Measurements from ENCODE around the gene H1-8.

The H1-8 gene

GRCh38 chr3:129560269-129560787 is 17.4 kb downstream of the H1-8 start:
- no peaks in the 10 kb centered on the region for H3K9me3 ChIP-seq (ENCODE audit: control insufficient read depth, insufficient read depth, low read length)
- H3K27me3 ChIP-seq (ENCODE audit: control insufficient read depth, insufficient read depth, low read length): no peaks in the 10 kb centered on the region
- H3K4me3 ChIP-seq (ENCODE audit: low read depth, low read length): no peak overlapping the region
- H3K36me3 ChIP-seq (ENCODE audit: control insufficient read depth, insufficient read depth, low read length): peaks cover 3% of the 10 kb centered on the region
- H3K4me1 ChIP-seq (ENCODE audit: control insufficient read depth, insufficient read depth, low read length): peaks cover 6% of the 10 kb centered on the region
- no peak overlapping the region for H3K9ac ChIP-seq (ENCODE audit: low read depth, low read length)

GRCh38 chr3:129560911-129561594 is 18.1 kb downstream of the H1-8 start:
- peaks cover 6% of the 10 kb centered on the region for H3K4me1 ChIP-seq (ENCODE audit: control insufficient read depth, insufficient read depth, low read length)

GRCh38 chr3:129561619-129562248 is 18.8 kb downstream of the H1-8 start:
- Histone ChIP-seq H3K4me3 (ENCODE audit: low read depth, low read length) (no peak overlapping the region), H3K27me3 (ENCODE audit: control insufficient read depth, insufficient read depth, low read length) (no peaks in the 10 kb centered on the region), H3K9me3 (ENCODE audit: control insufficient read depth, insufficient read depth, low read length) (no peaks in the 10 kb centered on the region), H3K9ac (ENCODE audit: low read depth, low read length) (no peak overlapping the region), H3K4me1 (ENCODE audit: control insufficient read depth, insufficient read depth, low read length) (peaks cover 6% of the 10 kb centered on the region), H3K36me3 (ENCODE audit: control insufficient read depth, insufficient read depth, low read length) (peaks cover 9% of the 10 kb centered on the region)

More at GRCh38 chr3:129560911-129561594, 18.1 kb downstream of the H1-8 start:
- H3K36me3 ChIP-seq (ENCODE audit: control insufficient read depth, insufficient read depth, low read length): peaks cover 9% of the 10 kb centered on the region
- H3K9me3 ChIP-seq (ENCODE audit: control insufficient read depth, insufficient read depth, low read length): no peaks in the 10 kb centered on the region
- no peak overlapping the region for H3K4me3 ChIP-seq (ENCODE audit: low read depth, low read length)
- no peak overlapping the region for H3K9ac ChIP-seq (ENCODE audit: low read depth, low read length)
- no peaks in the 10 kb centered on the region for H3K27me3 ChIP-seq (ENCODE audit: control insufficient read depth, insufficient read depth, low read length)

GRCh38 chr3:129562803-129563202 is 19.8 kb downstream of the H1-8 start:
- no peaks in the 10 kb centered on the region for H3K9me3 ChIP-seq (ENCODE audit: control insufficient read depth, insufficient read depth, low read length)
- H3K4me1 ChIP-seq (ENCODE audit: control insufficient read depth, insufficient read depth, low read length): peaks cover 2% of the 10 kb centered on the region
- no peak overlapping the region for H3K4me3 ChIP-seq (ENCODE audit: low read depth, low read length)
- H3K27me3 ChIP-seq (ENCODE audit: control insufficient read depth, insufficient read depth, low read length): no peaks in the 10 kb centered on the region
- H3K36me3 ChIP-seq (ENCODE audit: control insufficient read depth, insufficient read depth, low read length): peaks cover 9% of the 10 kb centered on the region
- no peak overlapping the region for H3K9ac ChIP-seq (ENCODE audit: low read depth, low read length)

- Histone ChIP-seq H3K9ac (ENCODE audit: low read depth, low read length) (no peak overlapping the region), H3K27me3 (ENCODE audit: control insufficient read depth, insufficient read depth, low read length) (no peaks in the 10 kb centered on the region), H3K36me3 (ENCODE audit: control insufficient read depth, insufficient read depth, low read length) (peaks cover 9% of the 10 kb centered on the region), H3K9me3 (ENCODE audit: control insufficient read depth, insufficient read depth, low read length) (no peaks in the 10 kb centered on the region), H3K4me3 (ENCODE audit: low read depth, low read length) (no peak overlapping the region), H3K4me1 (ENCODE audit: control insufficient read depth, insufficient read depth, low read length) (peaks cover 2% of the 10 kb centered on the region)
Observed at GRCh38 chr3:129563332-129563731, 20.4 kb downstream of the H1-8 start.

GRCh38 chr3:129563850-129564535 is 21.0 kb downstream of the H1-8 start:
- H3K36me3 ChIP-seq (ENCODE audit: control insufficient read depth, insufficient read depth, low read length): peaks cover 9% of the 10 kb centered on the region

GRCh38 chr3:129564981-129565644 is 22.1 kb downstream of the H1-8 start:
- Histone ChIP-seq H3K4me3 (ENCODE audit: low read depth, low read length) (no peak overlapping the region), H3K4me1 (ENCODE audit: control insufficient read depth, insufficient read depth, low read length) (peaks cover 2% of the 10 kb centered on the region), H3K36me3 (ENCODE audit: control insufficient read depth, insufficient read depth, low read length) (peaks cover 14% of the 10 kb centered on the region), H3K9ac (ENCODE audit: low read depth, low read length) (no peak overlapping the region), H3K9me3 (ENCODE audit: control insufficient read depth, insufficient read depth, low read length) (no peaks in the 10 kb centered on the region), H3K27me3 (ENCODE audit: control insufficient read depth, insufficient read depth, low read length) (no peaks in the 10 kb centered on the region)

More at GRCh38 chr3:129563850-129564535, 21.0 kb downstream of the H1-8 start:
- Histone ChIP-seq H3K4me3 (ENCODE audit: low read depth, low read length) (no peak overlapping the region), H3K4me1 (ENCODE audit: control insufficient read depth, insufficient read depth, low read length) (peaks cover 2% of the 10 kb centered on the region), H3K27me3 (ENCODE audit: control insufficient read depth, insufficient read depth, low read length) (no peaks in the 10 kb centered on the region), H3K9me3 (ENCODE audit: control insufficient read depth, insufficient read depth, low read length) (no peaks in the 10 kb centered on the region), H3K9ac (ENCODE audit: low read depth, low read length) (no peak overlapping the region)

GRCh38 chr3:129565902-129566301 is 22.9 kb downstream of the H1-8 start:
- Histone ChIP-seq H3K9me3 (ENCODE audit: control insufficient read depth, insufficient read depth, low read length) (no peaks in the 10 kb centered on the region), H3K4me3 (ENCODE audit: low read depth, low read length) (no peak overlapping the region), H3K27me3 (ENCODE audit: control insufficient read depth, insufficient read depth, low read length) (no peaks in the 10 kb centered on the region), H3K9ac (ENCODE audit: low read depth, low read length) (no peak overlapping the region), H3K36me3 (ENCODE audit: control insufficient read depth, insufficient read depth, low read length) (peaks cover 17% of the 10 kb centered on the region), H3K4me1 (ENCODE audit: control insufficient read depth, insufficient read depth, low read length) (no peaks in the 10 kb centered on the region)

- Histone ChIP-seq H3K27me3 (ENCODE audit: control insufficient read depth, insufficient read depth, low read length) (no peaks in the 10 kb centered on the region), H3K4me1 (ENCODE audit: control insufficient read depth, insufficient read depth, low read length) (no peaks in the 10 kb centered on the region), H3K4me3 (ENCODE audit: low read depth, low read length) (no peak overlapping the region), H3K9me3 (ENCODE audit: control insufficient read depth, insufficient read depth, low read length) (no peaks in the 10 kb centered on the region), H3K9ac (ENCODE audit: low read depth, low read length) (no peak overlapping the region), H3K36me3 (ENCODE audit: control insufficient read depth, insufficient read depth, low read length) (peaks cover 17% of the 10 kb centered on the region)
Observed at GRCh38 chr3:129567176-129567705, 24.3 kb downstream of the H1-8 start.

GRCh38 chr3:129567939-129568338 is 25.0 kb downstream of the H1-8 start:
- H3K36me3 ChIP-seq (ENCODE audit: control insufficient read depth, insufficient read depth, low read length): peaks cover 17% of the 10 kb centered on the region
- H3K9ac ChIP-seq (ENCODE audit: low read depth, low read length): no peak overlapping the region

GRCh38 chr3:129569856-129570255 is 26.9 kb downstream of the H1-8 start:
- Histone ChIP-seq H3K9ac (ENCODE audit: low read depth, low read length) (no peak overlapping the region), H3K9me3 (ENCODE audit: control insufficient read depth, insufficient read depth, low read length) (no peaks in the 10 kb centered on the region), H3K4me1 (ENCODE audit: control insufficient read depth, insufficient read depth, low read length) (no peaks in the 10 kb centered on the region), H3K4me3 (ENCODE audit: low read depth, low read length) (no peak overlapping the region), H3K36me3 (ENCODE audit: control insufficient read depth, insufficient read depth, low read length) (peaks cover 25% of the 10 kb centered on the region), H3K27me3 (ENCODE audit: control insufficient read depth, insufficient read depth, low read length) (no peaks in the 10 kb centered on the region)

More at GRCh38 chr3:129567939-129568338, 25.0 kb downstream of the H1-8 start:
- no peaks in the 10 kb centered on the region for H3K4me1 ChIP-seq (ENCODE audit: control insufficient read depth, insufficient read depth, low read length)
- H3K27me3 ChIP-seq (ENCODE audit: control insufficient read depth, insufficient read depth, low read length): no peaks in the 10 kb centered on the region
- no peak overlapping the region for H3K4me3 ChIP-seq (ENCODE audit: low read depth, low read length)
- H3K9me3 ChIP-seq (ENCODE audit: control insufficient read depth, insufficient read depth, low read length): no peaks in the 10 kb centered on the region

All from iPS-15b (cell line).